VCaP (cell line): ENCODE results near the gene ITGAD.
"Not testable (repeated sequence)": the region's sequence is repeated elsewhere in the genome, so short reads cannot be mapped to it uniquely, and the experiment has no call there.

Source experiments
- H3K27ac ChIP-seq: fragments of 450-650 bp; 2 replicates; pipeline ENCODE4 v1.5.1; 2017
- CTCF ChIP-seq: fragments of 450-650 bp; conservative IDR thresholded peaks from 2 replicates; pipeline ENCODE4 v1.5.1; 2017; ENCODE audit warnings: mild to moderate bottlenecking, moderate library complexity

The ITGAD gene

GRCh38 chr16:31436221-31437045 lies 43.3 kb downstream of the ITGAD start:
- no peak overlapping the region for H3K27ac ChIP-seq

GRCh38 chr16:31438414-31438813 lies 45.3 kb downstream of the ITGAD start:
- no peak overlapping the region for H3K27ac ChIP-seq
- no peak for TF ChIP-seq CTCF

More at GRCh38 chr16:31436221-31437045, 43.3 kb downstream of the ITGAD start:
- TF ChIP-seq CTCF: no peak

GRCh38 chr16:31439023-31439422 lies 45.9 kb downstream of the ITGAD start:
- not testable (repeated sequence) for H3K27ac ChIP-seq

GRCh38 chr16:31439519-31439918 lies 46.4 kb downstream of the ITGAD start:
- no peak for TF ChIP-seq CTCF
- no peak overlapping the region for H3K27ac ChIP-seq

- H3K27ac ChIP-seq: no peak overlapping the region
- no peak for TF ChIP-seq CTCF
These were observed 47.5 kb downstream of the ITGAD start for GRCh38 chr16:31440516-31441184.

- H3K27ac ChIP-seq: no peak overlapping the region
- TF ChIP-seq CTCF: no peak
These were observed 48.8 kb downstream of the ITGAD start for GRCh38 chr16:31441956-31442355.

GRCh38 chr16:31445931-31446330 lies 52.8 kb downstream of the ITGAD start:
- not testable (repeated sequence) for H3K27ac ChIP-seq

GRCh38 chr16:31451201-31451600 lies 58.1 kb downstream of the ITGAD start:
- H3K27ac ChIP-seq: peak overlapping the region; percentile 62
- no peak for TF ChIP-seq CTCF
